Left lung (tissue), 10 donors: Measurements from ENCODE around the gene SNX30. TPM values are rescaled to one million over a fixed set of nuclear protein-coding genes. Genes with fewer than 3 reads are reported as not detected.

Source experiments
- ATAC-seq: fragments of 200-7000 bp; cut with Tn5 transposase; one replicate; pipeline ENCODE4 v1.9.1; 2020; ENCODE audit warnings: moderate library complexity
- DNase-seq, 4 donors: peaks; one replicate each; pipeline ENCODE4 v3.0.0-alpha.2; 2013 to 2020
- H3K27ac ChIP-seq, 2 donors: fragments of 200-600 bp; sonication (generic) in 1 of 2; one replicate each; pipeline versions ENCODE4 v1.5.0 to v1.8.0; 2020 to 2021
- H3K27me3 ChIP-seq, 2 donors: fragments of 200-600 bp; sonication (generic) in 1 of 2; one replicate each; pipeline versions ENCODE4 v1.5.0 to v1.8.0; 2020 to 2021
- H3K36me3 ChIP-seq, 2 donors: fragments of 200-600 bp; sonication (generic) in 1 of 2; one replicate each; pipeline versions ENCODE4 v1.5.0 to v1.8.0; 2020 to 2021
- H3K4me1 ChIP-seq, 2 donors: fragments of 200-600 bp; one replicate each; pipeline ENCODE4 v1.8.0; 2021
- H3K4me3 ChIP-seq, 2 donors: fragments of 200-600 bp; sonication (generic) in 1 of 2; one replicate each; pipeline versions ENCODE4 v1.5.0 to v1.8.0; 2020 to 2021; ENCODE audit warnings: mild to moderate bottlenecking in 1 of 2
- H3K9me3 ChIP-seq, 2 donors: fragments of 200-600 bp; sonication (generic) in 1 of 2; one replicate each; pipeline versions ENCODE4 v1.5.0 to v1.8.0; 2020 to 2021
- CTCF ChIP-seq, 2 donors: fragments of 200-600 bp; sonication (generic) in 1 of 2; IDR thresholded peaks; one replicate each; pipeline versions ENCODE4 v1.5.0 to v1.8.0; 2021; ENCODE audit warnings: antibody characterized with exemption in 2 of 2
- intact Hi-C, 2 donors: fragments of 100-400 bp; cut with DNase I; formaldehyde crosslinking; loops; one replicate each; pipeline versions ENCODE4 v1.11.2 to v1.14.2; 2022
- polyA plus RNA-seq, 6 donors: library from polyadenylated mRNA; unstranded; fragments of 120-200 nt; gene quantifications; one replicate each; pipeline ENCODE4 v1.2.1, GENCODE V29; 2013; ENCODE audit not compliant: insufficient read length in 6 of 6
- total RNA-seq, 2 donors: library from RNA; stranded (reverse); fragmentation: NEBNext Ultra II Directional; extraction: Animal tissue kit (Norgen Biotek cat#: 25700); gene quantifications; one replicate each; pipeline ENCODE4 v1.2.1, GENCODE V29; 2021
- donor health status: DM: no; HTN: yes; CAD: no.
- donor health status: DM: no; HTN: no; CAD: no.

SNX30 gene
- total and polyA plus RNA-seq, 8 donors, result 22.4 to 69.4 (median 34.6) TPM

- no peaks in the 10 kb centered on the region for H3K27me3 ChIP-seq
- peaks cover 0 to 6% of the 10 kb centered on the region in 2 donors for H3K36me3 ChIP-seq
- ATAC-seq (no peak), DNase-seq (no peak)
- no peak for TF ChIP-seq CTCF (IDR thresholded peaks at IDR 0.05)
- H3K27ac ChIP-seq, result no peak overlapping the region
- no peak overlapping the region for H3K4me3 ChIP-seq
- no peaks in the 10 kb centered on the region for H3K9me3 ChIP-seq
- intact Hi-C loops, result no loop called here
- H3K4me1 ChIP-seq, result peaks cover 28 to 66% of the 10 kb centered on the region in 2 donors
These were observed 6.8 kb downstream of the SNX30 start for GRCh38 chr9:112757282-112757883.

DNA sequence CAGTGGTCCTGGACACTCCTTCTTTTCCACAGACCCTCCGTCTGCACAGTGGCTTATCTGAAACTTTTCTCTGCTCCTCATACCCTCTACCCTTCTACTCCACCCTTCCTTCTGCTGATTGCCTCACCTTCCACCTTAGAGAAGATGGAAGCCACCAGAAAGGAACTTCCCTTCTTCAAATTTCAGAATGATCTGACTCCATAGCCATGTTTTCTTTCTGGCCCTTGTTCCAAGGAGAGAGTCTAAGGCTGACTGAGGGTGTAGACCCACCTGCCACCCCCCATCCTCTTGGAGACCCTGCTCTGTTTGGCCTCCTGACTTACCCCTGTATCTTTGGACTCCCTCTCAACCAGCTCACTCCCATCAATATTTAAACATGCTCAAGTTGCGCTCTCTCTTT lies 7.4 kb downstream of the SNX30 start:
- DNase-seq, result no peak
- intact Hi-C loops, result no loop called here
- peaks cover 0 to 6% of the 10 kb centered on the region in 2 donors for H3K36me3 ChIP-seq
- no peaks in the 10 kb centered on the region for H3K9me3 ChIP-seq
- no peak for TF ChIP-seq CTCF (IDR thresholded peaks at IDR 0.05)
- H3K4me1 ChIP-seq, result peaks cover 28 to 61% of the 10 kb centered on the region in 2 donors
- no peak overlapping the region for H3K4me3 ChIP-seq
- H3K27me3 ChIP-seq, result no peaks in the 10 kb centered on the region
- ATAC-seq, result no peak
- no peak overlapping the region for H3K27ac ChIP-seq

DNA sequence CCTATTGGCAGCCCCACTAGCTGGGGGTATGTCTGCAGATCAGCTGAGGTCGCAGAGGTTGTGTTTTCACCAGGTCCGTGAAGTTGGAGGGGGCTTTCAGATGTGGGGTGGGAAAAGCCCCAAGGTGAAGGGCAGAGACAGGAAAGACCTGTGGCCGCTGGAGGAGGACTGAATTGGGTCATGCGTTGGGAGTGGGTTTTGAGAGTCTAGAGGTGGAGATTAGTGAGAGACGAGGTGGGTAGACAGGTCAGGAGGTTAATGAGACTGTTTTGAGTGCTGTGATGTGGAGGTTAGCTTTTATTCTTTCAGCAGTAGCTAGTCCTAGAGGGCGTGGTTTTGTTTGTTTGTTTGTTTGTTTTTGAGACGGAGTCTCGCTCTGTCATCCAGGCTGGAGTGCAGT lies 10.3 kb downstream of the SNX30 start:
- H3K27me3 ChIP-seq, result no peaks in the 10 kb centered on the region
- intact Hi-C loops, result no loop called here
- no peak for DNase-seq
- H3K4me1 ChIP-seq, result peaks cover 4 to 32% of the 10 kb centered on the region in 2 donors
- ATAC-seq, result no peak
- no peak for TF ChIP-seq CTCF (IDR thresholded peaks at IDR 0.05)
- H3K36me3 ChIP-seq, result peaks cover 0 to 6% of the 10 kb centered on the region in 2 donors
- H3K27ac ChIP-seq, result no peak overlapping the region
- H3K4me3 ChIP-seq, result no peak overlapping the region
- no peaks in the 10 kb centered on the region for H3K9me3 ChIP-seq

DNA sequence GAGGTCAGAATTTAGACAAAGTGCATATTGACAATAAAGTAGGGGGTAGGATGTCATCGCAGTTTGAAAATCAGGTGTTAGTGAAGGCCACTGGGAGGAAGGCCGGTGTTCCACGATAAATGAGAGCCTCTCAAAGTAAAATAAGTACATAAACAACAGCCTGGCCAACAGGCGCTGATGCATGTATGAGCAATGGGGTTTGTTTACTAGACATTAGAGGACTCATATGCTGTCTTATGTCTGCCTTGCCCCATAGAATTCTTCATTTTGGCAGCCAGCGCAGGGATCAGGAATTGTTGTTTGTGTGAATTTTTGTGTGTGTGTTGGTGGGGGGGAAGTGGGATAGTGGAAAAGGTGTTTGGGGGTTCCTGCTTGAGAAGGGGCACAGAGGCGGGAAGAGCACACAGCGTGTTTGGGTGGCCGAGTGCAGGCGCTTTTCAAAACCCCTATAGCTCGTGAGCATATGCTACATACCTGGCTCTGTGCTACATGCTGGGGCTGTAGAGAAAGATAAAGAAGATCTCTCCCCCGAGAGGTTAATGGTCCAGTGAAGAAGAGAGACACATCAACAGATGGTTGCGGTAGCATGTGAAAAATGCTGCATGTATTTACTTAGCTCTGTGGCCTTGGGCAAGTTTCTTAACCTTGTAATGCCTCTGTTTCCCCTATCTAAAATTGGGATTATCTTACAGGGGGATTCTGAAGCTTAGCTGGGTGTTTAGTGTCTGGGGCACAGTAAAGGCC lies 11.5 kb downstream of the SNX30 start:
- TF ChIP-seq CTCF (IDR thresholded peaks at IDR 0.05), result no peak
- DNase-seq, result no peak

DNA sequence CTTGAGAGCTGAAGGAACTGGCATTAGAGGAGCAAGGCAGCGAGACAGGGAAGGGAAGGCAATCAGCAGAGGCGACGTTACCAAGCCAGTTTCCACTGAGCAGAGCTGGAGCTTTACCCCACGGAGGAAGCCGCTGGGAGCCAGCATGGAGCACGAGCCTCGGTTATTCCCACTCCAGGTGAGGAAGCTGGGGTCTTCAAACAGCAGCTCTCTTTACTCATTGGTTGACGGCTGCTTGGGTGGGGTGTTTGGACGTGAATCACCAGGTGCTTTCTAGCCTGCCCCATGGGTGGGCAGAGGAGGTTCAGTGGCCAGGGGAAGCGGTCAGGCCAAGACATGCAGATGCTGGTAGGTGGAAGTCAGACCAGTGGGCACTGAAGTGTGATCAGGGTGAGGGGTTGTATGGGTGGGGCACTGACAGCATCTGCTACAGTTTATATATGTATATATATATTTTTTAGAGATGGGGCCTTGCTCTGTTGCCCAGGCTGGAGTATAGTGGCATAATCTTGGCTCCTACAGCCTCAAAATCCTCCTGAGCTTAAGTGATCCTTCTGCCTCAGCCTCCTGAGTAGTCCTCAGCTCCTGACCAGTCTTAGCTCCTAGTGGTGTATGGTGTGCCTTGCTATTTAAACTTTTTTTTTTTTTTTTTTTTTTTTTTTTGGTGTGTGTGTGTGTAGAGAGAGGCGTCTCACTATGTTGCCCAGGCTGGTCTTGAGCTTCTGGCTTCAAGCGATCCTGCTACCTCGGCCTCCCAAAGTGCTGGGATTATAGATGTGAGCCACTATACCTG lies 12.4 kb downstream of the SNX30 start:
- H3K27me3 ChIP-seq, result no peaks in the 10 kb centered on the region
- DNase-seq (no peak), ATAC-seq (no peak)
- H3K4me3 ChIP-seq, result no peak overlapping the region
- no peak overlapping the region for H3K27ac ChIP-seq
- no peaks in the 10 kb centered on the region for H3K9me3 ChIP-seq
- peaks cover 0 to 6% of the 10 kb centered on the region in 2 donors for H3K36me3 ChIP-seq
- intact Hi-C loops, result no loop called here
- no peak for TF ChIP-seq CTCF (IDR thresholded peaks at IDR 0.05)
- peaks cover 0 to 13% of the 10 kb centered on the region in 2 donors for H3K4me1 ChIP-seq

More for the DNA sequence above, 11.5 kb downstream of the SNX30 start:
- H3K4me1 ChIP-seq, result peaks cover 0 to 21% of the 10 kb centered on the region in 2 donors
- H3K27ac ChIP-seq, result no peak overlapping the region
- peaks cover 0 to 6% of the 10 kb centered on the region in 2 donors for H3K36me3 ChIP-seq
- no peak overlapping the region for H3K4me3 ChIP-seq
- no peaks in the 10 kb centered on the region for H3K27me3 ChIP-seq
- no peaks in the 10 kb centered on the region for H3K9me3 ChIP-seq
- ATAC-seq, result no peak
- intact Hi-C loops, result no loop called here
